Occipital lobe (tissue), 2 donors: Measurements from ENCODE around the gene STRA6. TPM values are rescaled to one million over a fixed set of nuclear protein-coding genes. Genes with fewer than 3 reads are reported as not detected.

Source experiments
- DNase-seq: peaks from one replicate; lab custom pipeline; 2025; lab: John Stamatoyannopoulos, UW
- total RNA-seq: library from RNA; depleted of rRNA; stranded (reverse); fragments of >200 nt; gene quantifications from one replicate; pipeline ENCODE4 v1.2.3, GENCODE V29; 2014

STRA6 gene
- total RNA-seq, 1 donor from 2014 or later = 2.3 TPM

DNA sequence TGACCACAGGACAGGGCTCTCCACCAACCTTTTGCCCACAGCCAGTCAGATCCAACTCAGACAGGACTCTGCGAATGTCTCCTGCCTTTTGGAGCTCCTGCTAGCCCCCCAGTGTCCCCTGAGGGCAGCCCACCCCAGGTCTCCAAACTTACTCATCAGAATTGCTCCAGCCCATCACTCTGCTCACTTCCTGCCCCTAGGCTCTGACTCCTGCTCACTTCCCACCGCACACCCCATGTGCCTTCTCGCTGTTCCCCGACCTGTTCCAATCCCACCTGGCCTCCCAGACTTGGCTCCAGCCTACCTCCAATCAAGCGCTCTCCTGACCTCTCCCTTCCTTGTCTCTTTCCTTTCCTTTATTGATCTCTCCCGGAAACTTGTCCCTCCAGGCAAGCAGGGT lies 5.9 kb upstream of the STRA6 start:
- no peak for DNase-seq

GRCh38 chr15:74207652-74208440 lies 5.3 kb upstream of the STRA6 start:
- no peak for DNase-seq

GRCh38 chr15:74206801-74207281 lies 4.3 kb upstream of the STRA6 start:
- DNase-seq = no peak

GRCh38 chr15:74205582-74205947 lies 3.0 kb upstream of the STRA6 start:
- DNase-seq = no peak

DNA sequence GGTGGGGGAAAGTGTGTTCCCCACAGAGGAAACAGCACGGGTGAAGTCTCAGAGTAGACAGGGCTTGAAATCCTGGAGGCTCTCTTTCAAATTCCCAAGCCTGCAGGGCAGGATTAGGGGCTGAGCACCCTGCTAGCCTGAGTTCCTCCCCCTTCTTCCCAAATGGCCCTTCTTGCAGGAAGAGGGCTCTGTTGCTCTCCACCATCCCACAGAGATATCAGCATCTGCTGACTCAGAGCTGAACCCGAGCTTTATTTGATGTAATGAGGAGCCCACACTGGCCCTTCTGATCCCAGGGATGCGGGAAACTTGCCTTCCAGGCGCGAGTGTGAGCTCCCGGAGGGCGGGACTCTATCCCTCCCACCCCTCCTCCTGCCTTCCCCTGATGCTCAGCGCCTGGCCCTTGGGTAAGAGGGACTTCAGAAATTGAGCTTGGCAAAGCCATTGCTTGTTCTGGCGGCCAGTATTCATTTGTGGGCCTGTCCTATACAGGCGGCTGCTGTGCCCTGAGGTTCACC lies 1.4 kb upstream of the STRA6 start:
- DNase-seq = no peak

DNA sequence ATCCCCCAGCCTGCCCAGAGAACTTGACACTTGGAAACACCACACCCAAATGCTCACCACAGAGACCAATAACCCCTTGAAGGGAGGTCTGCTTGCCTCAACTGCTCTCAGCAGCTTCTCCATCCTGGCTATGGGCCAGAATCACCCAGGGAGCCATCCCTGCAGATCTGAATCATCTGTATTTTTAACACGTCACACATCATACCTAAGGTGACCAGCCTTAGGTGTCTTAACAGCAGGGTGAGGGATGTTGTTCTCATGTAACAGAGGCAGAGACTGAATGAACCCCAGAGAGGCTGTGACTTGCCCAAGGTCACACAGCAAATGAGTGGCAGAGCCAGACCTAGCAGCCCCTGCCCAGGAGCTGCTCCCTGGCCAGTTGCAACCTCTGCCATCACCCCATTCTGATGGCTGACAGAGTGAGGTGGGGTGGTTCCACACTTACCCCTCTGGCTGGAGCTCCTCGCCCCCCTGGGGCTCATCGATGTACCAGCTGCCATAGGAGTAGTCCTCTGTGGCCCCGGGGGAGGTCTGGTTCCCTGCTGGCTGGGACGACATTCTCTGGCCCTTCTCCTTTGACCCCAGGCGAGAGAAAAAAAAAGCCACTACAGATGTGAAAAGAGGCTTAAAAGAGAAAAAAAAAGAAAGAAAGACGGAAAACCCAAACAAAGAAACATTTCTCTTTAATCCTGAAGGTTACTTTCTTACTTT lies 722 bp downstream of the STRA6 start:
- DNase-seq = no peak

GRCh38 chr15:74200871-74201419 lies 1.6 kb downstream of the STRA6 start:
- no peak for DNase-seq

- DNase-seq = no peak
Observed at GRCh38 chr15:74200412-74200815, 2.2 kb downstream of the STRA6 start.

- no peak for DNase-seq
Observed at GRCh38 chr15:74199297-74199652, 3.3 kb downstream of the STRA6 start.

- no peak for DNase-seq
Observed at GRCh38 chr15:74197176-74197965, 5.2 kb downstream of the STRA6 start.

DNA sequence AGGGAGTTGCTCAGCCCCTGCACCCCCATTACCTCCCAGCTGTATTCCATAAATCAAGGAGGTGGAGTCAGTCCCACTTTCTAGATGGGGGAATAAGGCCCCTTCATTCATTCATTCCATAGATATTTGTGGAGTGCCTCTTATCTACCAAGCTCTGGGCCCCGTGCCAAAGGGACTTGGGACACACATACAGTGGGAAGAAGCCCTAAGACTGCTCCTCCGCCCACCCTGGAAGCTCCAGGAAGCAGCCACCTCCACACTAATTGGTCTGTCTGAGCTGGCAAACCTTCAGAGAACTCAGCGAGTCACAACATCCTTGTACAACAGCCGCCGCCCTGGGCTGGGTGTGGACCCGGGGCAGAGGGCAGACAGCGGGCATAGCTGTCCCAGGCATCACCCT lies 6.4 kb downstream of the STRA6 start:
- no peak for DNase-seq

GRCh38 chr15:74194572-74195559 lies 7.7 kb downstream of the STRA6 start:
- DNase-seq = no peak

- no peak for DNase-seq
Observed at GRCh38 chr15:74193905-74194304, 8.7 kb downstream of the STRA6 start.

GRCh38 chr15:74193299-74193718 lies 9.3 kb downstream of the STRA6 start:
- no peak for DNase-seq

DNA sequence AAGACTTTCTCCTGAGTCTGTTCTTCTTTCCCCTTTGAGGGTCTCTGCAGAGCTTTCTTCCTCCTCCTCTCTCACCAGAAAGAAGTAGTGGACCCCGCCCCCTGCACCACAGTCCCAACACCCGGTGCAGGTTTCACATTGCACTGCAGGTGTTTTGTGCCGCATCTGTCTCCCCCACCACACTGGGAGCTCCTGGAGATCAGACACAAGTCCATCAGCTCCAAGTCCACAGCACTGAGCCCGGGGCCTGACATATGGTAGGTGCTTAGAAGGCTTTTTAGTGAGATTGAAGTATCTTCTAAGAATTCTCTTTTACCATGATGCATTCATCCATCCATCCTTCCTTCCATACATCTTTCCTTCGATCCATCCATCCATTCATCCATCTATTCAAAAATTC lies 9.8 kb downstream of the STRA6 start:
- DNase-seq = no peak

DNA sequence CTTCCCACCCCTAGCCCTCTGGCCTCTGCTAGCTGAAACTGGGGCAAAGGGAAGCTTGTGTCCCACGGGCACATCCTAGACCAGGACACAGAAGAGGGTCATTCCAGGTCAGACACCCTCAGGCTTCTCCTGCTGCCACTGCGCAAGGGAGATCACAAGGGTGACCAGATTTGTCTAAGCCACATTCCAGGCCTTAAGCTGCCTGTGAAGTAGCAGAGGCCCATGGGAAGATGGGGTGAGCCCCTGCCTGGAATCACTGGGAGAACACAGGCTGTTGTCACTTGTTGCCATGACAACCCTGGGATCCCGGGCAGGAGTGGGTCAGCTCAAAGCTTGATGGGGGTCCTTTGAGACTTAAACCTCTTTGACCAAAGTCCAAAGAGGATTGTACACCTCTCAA lies 10.8 kb downstream of the STRA6 start:
- no peak for DNase-seq

DNA sequence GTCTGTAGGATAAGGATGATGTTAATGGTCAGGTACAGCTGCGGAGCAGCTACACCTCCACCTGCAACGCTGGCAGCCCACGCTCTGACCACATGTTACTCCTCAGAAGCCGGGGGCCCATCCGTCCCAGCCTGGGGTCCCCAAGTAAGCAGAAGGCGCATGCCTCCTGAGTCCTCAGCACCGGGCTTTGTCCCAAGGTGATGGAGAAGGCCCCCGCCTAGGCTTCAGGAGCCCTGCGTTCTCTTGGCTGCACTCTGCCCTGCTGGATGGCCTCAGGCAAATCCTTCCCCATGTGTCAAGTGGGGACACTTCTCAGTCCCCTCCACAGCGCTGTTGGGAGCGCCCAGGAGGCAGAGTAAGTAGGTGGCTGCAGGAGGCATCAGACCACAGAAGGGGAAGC lies 14.4 kb downstream of the STRA6 start:
- no peak for DNase-seq

DNA sequence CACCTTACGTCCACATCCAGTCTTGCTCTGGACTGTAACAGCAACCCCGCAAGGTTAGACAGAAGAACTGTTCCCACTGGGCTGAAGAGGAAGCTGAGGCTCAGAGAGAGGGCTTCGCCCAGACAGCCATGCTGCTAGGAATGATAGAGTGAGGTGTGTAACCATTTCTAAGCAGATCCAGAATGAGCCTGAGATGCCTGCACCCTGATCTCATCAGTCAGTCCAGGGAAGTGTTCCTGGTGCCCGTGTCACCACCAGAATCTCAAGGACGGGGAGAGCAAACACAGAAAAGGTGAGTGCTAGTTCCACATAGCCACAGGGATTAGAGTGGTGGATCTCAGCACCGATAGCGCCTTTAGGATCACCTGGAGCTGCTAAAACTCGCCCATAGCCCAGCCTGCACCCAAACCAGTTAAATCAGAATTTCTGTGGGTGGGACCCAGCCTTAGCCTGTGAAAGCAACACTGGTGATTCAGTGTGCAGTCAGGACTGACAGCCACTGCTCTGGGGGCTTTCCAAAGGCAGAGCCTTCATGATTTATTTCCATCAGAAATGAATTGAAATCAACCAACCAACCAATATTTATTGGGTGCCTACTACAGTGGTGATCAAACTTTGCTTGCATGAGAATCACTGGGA lies 16.8 kb downstream of the STRA6 start:
- no peak for DNase-seq

- DNase-seq = no peak
Observed at GRCh38 chr15:74184582-74185091, 17.9 kb downstream of the STRA6 start.

- no peak for DNase-seq
Observed at GRCh38 chr15:74182131-74182530, 20.5 kb downstream of the STRA6 start.
